ENCODE measurements around the gene AP3M1.

Gene AP3M1

GRCh38 chr10:74177140-74177677 is 26.6 kb upstream of the AP3M1 start:
- Histone ChIP-seq H3K4me1 (peaks cover 0 to 9% (median 6%) of the 10 kb centered on the region in 4 donors), H3K9me3 (no peaks in the 10 kb centered on the region), H3K27ac (peak overlapping the region; percentile 86 to 88), H3K27me3 (no peaks in the 10 kb centered on the region), H3K36me3 (no peaks in the 10 kb centered on the region), H3K4me3 (peak overlapping the region; percentile 61 to 88)
- intact Hi-C loops (cut with DNase I; ENCODE audit: low total_unique reads), result no loop called here
- DNase-seq, result no peak
- TF ChIP-seq CTCF (IDR thresholded peaks at IDR 0.05), result no peak

- TF ChIP-seq CTCF (IDR thresholded peaks at IDR 0.05), result no peak
- H3K9me3 ChIP-seq, result no peaks in the 10 kb centered on the region
- H3K4me3 ChIP-seq, result peak overlapping the region; percentile 61 to 88
- intact Hi-C loops (cut with DNase I; ENCODE audit: low total_unique reads), result no loop called here
- peak overlapping the region; percentile 86 to 88 for H3K27ac ChIP-seq
- H3K36me3 ChIP-seq, result no peaks in the 10 kb centered on the region
- H3K4me1 ChIP-seq, result peaks cover 0 to 9% (median 6%) of the 10 kb centered on the region in 4 donors
- peak; percentile 96 to 97 for DNase-seq
- no peaks in the 10 kb centered on the region for H3K27me3 ChIP-seq
Observed at GRCh38 chr10:74176380-74177139, 25.9 kb upstream of the AP3M1 start.

GRCh38 chr10:74175510-74176379 is 25.1 kb upstream of the AP3M1 start:
- H3K4me1 ChIP-seq, result peaks cover 0 to 9% (median 6%) of the 10 kb centered on the region in 4 donors
- intact Hi-C loops (cut with DNase I; ENCODE audit: low total_unique reads), result no loop called here
- H3K27me3 ChIP-seq, result no peaks in the 10 kb centered on the region

GRCh38 chr10:74174521-74174920 is 23.9 kb upstream of the AP3M1 start:
- H3K4me3 ChIP-seq, result no peak overlapping the region
- no peaks in the 10 kb centered on the region for H3K27me3 ChIP-seq
- no peaks in the 10 kb centered on the region for H3K9me3 ChIP-seq
- peaks cover 0 to 9% (median 6%) of the 10 kb centered on the region in 4 donors for H3K4me1 ChIP-seq
- TF ChIP-seq CTCF (IDR thresholded peaks at IDR 0.05), result no peak
- H3K27ac ChIP-seq, result no peak overlapping the region
- no peak for DNase-seq
- H3K36me3 ChIP-seq, result no peaks in the 10 kb centered on the region
- intact Hi-C loops (cut with DNase I; ENCODE audit: low total_unique reads), result no loop called here

More at GRCh38 chr10:74175510-74176379, 25.1 kb upstream of the AP3M1 start:
- Histone ChIP-seq H3K4me3 (peak overlapping the region; percentile 61 to 88), H3K36me3 (no peaks in the 10 kb centered on the region), H3K9me3 (no peaks in the 10 kb centered on the region), H3K27ac (peak overlapping the region; percentile 86 to 88)
- DNase-seq, result no peak
- TF ChIP-seq CTCF (IDR thresholded peaks at IDR 0.05), result no peak

GRCh38 chr10:74171625-74172024 is 21.0 kb upstream of the AP3M1 start:
- Histone ChIP-seq H3K4me3 (no peak overlapping the region), H3K9me3 (no peaks in the 10 kb centered on the region), H3K4me1 (no peaks in the 10 kb centered on the region), H3K36me3 (no peaks in the 10 kb centered on the region), H3K27ac (no peak overlapping the region), H3K27me3 (no peaks in the 10 kb centered on the region)
- no peak for TF ChIP-seq CTCF (IDR thresholded peaks at IDR 0.05)
- no peak for DNase-seq
- intact Hi-C loops (cut with DNase I; ENCODE audit: low total_unique reads), result no loop called here
